ENCODE data around the gene CIDEC.

DNA sequence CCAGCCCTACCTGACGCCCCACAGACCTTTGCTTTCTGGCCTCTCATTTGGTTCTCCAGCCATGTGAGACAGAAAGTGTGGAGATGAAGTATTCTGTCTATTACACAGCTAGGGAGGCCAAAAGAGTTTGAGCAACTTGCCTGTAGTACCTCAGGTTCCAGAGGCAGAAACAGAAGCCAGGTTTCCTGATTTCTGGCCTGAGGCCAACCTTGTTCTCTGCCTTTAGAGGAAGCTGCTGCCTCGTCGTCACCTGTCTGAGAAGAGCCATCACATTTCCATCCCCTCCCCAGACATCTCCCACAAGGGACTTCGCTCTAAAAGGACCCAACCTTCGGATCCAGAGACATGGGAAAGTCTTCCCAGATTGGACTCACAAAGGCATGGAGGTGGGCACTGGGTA is 26.4 kb upstream of the CIDEC start:
- TF ChIP-seq, protein P1, sequence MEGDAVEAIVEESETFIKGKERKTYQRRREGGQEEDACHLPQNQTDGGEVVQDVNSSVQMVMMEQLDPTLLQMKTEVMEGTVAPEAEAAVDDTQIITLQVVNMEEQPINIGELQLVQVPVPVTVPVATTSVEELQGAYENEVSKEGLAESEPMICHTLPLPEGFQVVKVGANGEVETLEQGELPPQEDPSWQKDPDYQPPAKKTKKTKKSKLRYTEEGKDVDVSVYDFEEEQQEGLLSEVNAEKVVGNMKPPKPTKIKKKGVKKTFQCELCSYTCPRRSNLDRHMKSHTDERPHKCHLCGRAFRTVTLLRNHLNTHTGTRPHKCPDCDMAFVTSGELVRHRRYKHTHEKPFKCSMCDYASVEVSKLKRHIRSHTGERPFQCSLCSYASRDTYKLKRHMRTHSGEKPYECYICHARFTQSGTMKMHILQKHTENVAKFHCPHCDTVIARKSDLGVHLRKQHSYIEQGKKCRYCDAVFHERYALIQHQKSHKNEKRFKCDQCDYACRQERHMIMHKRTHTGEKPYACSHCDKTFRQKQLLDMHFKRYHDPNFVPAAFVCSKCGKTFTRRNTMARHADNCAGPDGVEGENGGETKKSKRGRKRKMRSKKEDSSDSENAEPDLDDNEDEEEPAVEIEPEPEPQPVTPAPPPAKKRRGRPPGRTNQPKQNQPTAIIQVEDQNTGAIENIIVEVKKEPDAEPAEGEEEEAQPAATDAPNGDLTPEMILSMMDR (IDR thresholded peaks at IDR 0.05) = no peak
- TF ChIP-seq EP300 (IDR thresholded peaks at IDR 0.05) (no peak), POLR2A (IDR thresholded peaks at IDR 0.05) (no peak), POLR2AphosphoS5 (IDR thresholded peaks at IDR 0.05) (no peak)
